Panc1 (cell line): ENCODE measurements around the gene GRID1. TPM values are rescaled to one million over a fixed set of nuclear protein-coding genes. Genes with fewer than 3 reads are reported as not detected.

Source experiments
- ATAC-seq: fragments of 200-7000 bp; cut with Tn5 transposase; 2 replicates; pipeline ENCODE4 v1.9.1; 2020; ENCODE audit warnings: mild to moderate bottlenecking, moderate library complexity
- BruUV-seq: library from RNA; stranded (reverse); fragments of 400-500 nt; replicated peaks from 2 replicates; lab custom pipeline; 2021; lab: Mats Ljungman, UMichigan
- CTCF ChIA-PET: fragments of 300-600 bp; sonication (Branson Sonifier 250); formaldehyde crosslinking; loops from one replicate; lab custom pipeline; 2022; ENCODE audit warnings: antibody characterized with exemption; lab: Charles Lee
- POLR2A ChIA-PET: fragments of 300-600 bp; sonication (Branson Sonifier 250); formaldehyde crosslinking; loops from one replicate; lab custom pipeline; 2022; ENCODE audit warnings: antibody characterized with exemption; lab: Charles Lee
- DNase-seq: peaks from one replicate; pipeline ENCODE4 v3.0.0-alpha.2; 2010; ENCODE audit warnings: low read depth, low spot score
- H3K27ac ChIP-seq: 2 replicates; pipeline ENCODE4 v1.5.1; 2011; ENCODE audit warnings: mild to moderate bottlenecking, low read length, inconsistent platforms
- H3K27me3 ChIP-seq: fragments of 200-500 bp; sonication (Bioruptor generic); 2 replicates; pipeline ENCODE4 v1.6.0; 2014; ENCODE audit warnings: low read length, inconsistent platforms; ENCODE audit not compliant: control insufficient read depth, insufficient read depth
- H3K36me3 ChIP-seq: fragments of 200-500 bp; sonication (Bioruptor generic); 2 replicates; pipeline ENCODE4 v1.5.1; 2014; ENCODE audit warnings: inconsistent platforms, mild to moderate bottlenecking, low read length, moderate library complexity; ENCODE audit not compliant: control insufficient read depth, insufficient read depth
- H3K4me1 ChIP-seq: 2 replicates; pipeline ENCODE4 v1.5.1; 2011; ENCODE audit warnings: inconsistent platforms, mild to moderate bottlenecking, low read length, moderate library complexity; ENCODE audit not compliant: control insufficient read depth, insufficient read depth
- H3K4me3 ChIP-seq, 2 experiments: 2 replicates each; pipeline ENCODE4 v1.5.1; 2011 to 2012; ENCODE audit warnings: low read depth in 2 of 2, low read length in 2 of 2, mild to moderate bottlenecking in 2 of 2, inconsistent platforms in 1 of 2, moderate library complexity in 1 of 2
- H3K9me3 ChIP-seq: fragments of 200-500 bp; sonication (Bioruptor generic); 2 replicates; pipeline ENCODE4 v1.5.1; 2014; ENCODE audit warnings: low read depth, mild to moderate bottlenecking, inconsistent platforms, low read length, moderate library complexity; ENCODE audit not compliant: control insufficient read depth, insufficient read depth
- POLR2AphosphoS5 ChIP-seq: IDR thresholded peaks from 2 replicates; pipeline ENCODE4 v1.6.1; 2012; ENCODE audit warnings: mild to moderate bottlenecking, low read depth, low read length, moderate library complexity
- SIN3A ChIP-seq: IDR thresholded peaks from 2 replicates; pipeline ENCODE4 v1.6.1; 2012; ENCODE audit warnings: low read depth, mild to moderate bottlenecking, low read length, moderate library complexity, borderline replicate concordance; ENCODE audit not compliant: insufficient read depth
- TCF7L2 ChIP-seq: IDR thresholded peaks from 2 replicates; pipeline ENCODE4 v1.6.1; 2011; ENCODE audit warnings: mild to moderate bottlenecking, low read depth, low read length, inconsistent platforms
- in situ Hi-C: cut with HindIII; loops from 2 replicates; pipeline ENCODE4 v1.10.0; 2016; ENCODE audit warnings: low sequenced_read_pairs, low pct_unique_long_range_greater_than_20kb
- intact Hi-C: fragments of 100-400 bp; cut with micrococcal nuclease; formaldehyde crosslinking; loops from one replicate; pipeline ENCODE4 v1.10.0; 2022; ENCODE audit not compliant: unreplicated experiment
- total RNA-seq: library from RNA; stranded (reverse); gene quantifications from one replicate; pipeline ENCODE4 v1.2.1, GENCODE V29; 2021; ENCODE audit not compliant: unreplicated experiment
- TF ChIP-seq, protein P1 (sequence below): fragments of 450-650 bp; IDR thresholded peaks from 2 replicates; pipeline ENCODE4 v1.5.1; 2017; ENCODE audit warnings: mild to moderate bottlenecking
- TF ChIP-seq, protein P2 (sequence below), 2 experiments: IDR thresholded peaks; 2 replicates each; pipeline ENCODE4 v1.6.1; 2011 to 2012; ENCODE audit warnings: low read depth in 2 of 2, control low read depth in 1 of 2, low read length in 1 of 2, mild to moderate bottlenecking in 1 of 2, moderate library complexity in 1 of 2; ENCODE audit not compliant: insufficient read depth in 1 of 2

GRID1 gene
- total RNA-seq, 1 experiment from 2014 or later = 2.3 TPM

DNA sequence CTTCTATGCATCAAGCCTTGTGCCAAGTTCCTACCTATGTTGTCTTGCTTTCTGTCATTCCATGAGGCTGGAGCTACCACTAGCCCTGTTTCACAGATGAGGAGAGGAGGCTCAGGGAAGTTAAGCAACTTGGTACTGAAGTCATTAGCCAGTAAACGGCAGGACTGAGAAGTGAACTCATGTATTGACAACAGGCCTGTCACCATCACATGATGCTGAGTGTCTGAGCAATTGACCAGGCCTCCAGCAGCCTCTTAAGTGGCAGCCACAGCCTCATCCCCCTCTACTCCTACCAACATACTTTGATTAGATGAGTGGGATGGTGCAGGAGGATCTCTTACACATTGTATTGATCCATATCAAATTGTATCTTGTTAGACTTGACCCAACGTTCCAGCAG, 317.6 kb downstream of the GRID1 start:
- in situ Hi-C loops = no loop called here
- no peaks in the 10 kb centered on the region for H3K27me3 ChIP-seq
- DNase-seq (no peak), ATAC-seq (no peak)
- no peak overlapping the region for H3K27ac ChIP-seq
- H3K4me3 ChIP-seq = no peak overlapping the region
- POLR2A ChIA-PET = no interaction called here
- CTCF ChIA-PET = no interaction called here
- H3K9me3 ChIP-seq = 0 out of 2 replicates have a peak, but pooled peaks cover 3% of the 10 kb centered on the region
- H3K4me1 ChIP-seq = no peaks in the 10 kb centered on the region
- TF ChIP-seq, protein P1, sequence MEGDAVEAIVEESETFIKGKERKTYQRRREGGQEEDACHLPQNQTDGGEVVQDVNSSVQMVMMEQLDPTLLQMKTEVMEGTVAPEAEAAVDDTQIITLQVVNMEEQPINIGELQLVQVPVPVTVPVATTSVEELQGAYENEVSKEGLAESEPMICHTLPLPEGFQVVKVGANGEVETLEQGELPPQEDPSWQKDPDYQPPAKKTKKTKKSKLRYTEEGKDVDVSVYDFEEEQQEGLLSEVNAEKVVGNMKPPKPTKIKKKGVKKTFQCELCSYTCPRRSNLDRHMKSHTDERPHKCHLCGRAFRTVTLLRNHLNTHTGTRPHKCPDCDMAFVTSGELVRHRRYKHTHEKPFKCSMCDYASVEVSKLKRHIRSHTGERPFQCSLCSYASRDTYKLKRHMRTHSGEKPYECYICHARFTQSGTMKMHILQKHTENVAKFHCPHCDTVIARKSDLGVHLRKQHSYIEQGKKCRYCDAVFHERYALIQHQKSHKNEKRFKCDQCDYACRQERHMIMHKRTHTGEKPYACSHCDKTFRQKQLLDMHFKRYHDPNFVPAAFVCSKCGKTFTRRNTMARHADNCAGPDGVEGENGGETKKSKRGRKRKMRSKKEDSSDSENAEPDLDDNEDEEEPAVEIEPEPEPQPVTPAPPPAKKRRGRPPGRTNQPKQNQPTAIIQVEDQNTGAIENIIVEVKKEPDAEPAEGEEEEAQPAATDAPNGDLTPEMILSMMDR = no peak
- TF ChIP-seq, protein P2, sequence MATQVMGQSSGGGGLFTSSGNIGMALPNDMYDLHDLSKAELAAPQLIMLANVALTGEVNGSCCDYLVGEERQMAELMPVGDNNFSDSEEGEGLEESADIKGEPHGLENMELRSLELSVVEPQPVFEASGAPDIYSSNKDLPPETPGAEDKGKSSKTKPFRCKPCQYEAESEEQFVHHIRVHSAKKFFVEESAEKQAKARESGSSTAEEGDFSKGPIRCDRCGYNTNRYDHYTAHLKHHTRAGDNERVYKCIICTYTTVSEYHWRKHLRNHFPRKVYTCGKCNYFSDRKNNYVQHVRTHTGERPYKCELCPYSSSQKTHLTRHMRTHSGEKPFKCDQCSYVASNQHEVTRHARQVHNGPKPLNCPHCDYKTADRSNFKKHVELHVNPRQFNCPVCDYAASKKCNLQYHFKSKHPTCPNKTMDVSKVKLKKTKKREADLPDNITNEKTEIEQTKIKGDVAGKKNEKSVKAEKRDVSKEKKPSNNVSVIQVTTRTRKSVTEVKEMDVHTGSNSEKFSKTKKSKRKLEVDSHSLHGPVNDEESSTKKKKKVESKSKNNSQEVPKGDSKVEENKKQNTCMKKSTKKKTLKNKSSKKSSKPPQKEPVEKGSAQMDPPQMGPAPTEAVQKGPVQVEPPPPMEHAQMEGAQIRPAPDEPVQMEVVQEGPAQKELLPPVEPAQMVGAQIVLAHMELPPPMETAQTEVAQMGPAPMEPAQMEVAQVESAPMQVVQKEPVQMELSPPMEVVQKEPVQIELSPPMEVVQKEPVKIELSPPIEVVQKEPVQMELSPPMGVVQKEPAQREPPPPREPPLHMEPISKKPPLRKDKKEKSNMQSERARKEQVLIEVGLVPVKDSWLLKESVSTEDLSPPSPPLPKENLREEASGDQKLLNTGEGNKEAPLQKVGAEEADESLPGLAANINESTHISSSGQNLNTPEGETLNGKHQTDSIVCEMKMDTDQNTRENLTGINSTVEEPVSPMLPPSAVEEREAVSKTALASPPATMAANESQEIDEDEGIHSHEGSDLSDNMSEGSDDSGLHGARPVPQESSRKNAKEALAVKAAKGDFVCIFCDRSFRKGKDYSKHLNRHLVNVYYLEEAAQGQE (IDR thresholded peaks at IDR 0.05; ENCODE audit: insufficient read depth in 1 of 2, low read depth in 2 of 2, low read length in 1 of 2) = no peak
- TF ChIP-seq POLR2AphosphoS5 (no peak), TCF7L2 (no peak), SIN3A (no peak)
- intact Hi-C loops = no loop called here
- H3K36me3 ChIP-seq = no peaks in the 10 kb centered on the region
- BruUV-seq = no TSS peak

DNA sequence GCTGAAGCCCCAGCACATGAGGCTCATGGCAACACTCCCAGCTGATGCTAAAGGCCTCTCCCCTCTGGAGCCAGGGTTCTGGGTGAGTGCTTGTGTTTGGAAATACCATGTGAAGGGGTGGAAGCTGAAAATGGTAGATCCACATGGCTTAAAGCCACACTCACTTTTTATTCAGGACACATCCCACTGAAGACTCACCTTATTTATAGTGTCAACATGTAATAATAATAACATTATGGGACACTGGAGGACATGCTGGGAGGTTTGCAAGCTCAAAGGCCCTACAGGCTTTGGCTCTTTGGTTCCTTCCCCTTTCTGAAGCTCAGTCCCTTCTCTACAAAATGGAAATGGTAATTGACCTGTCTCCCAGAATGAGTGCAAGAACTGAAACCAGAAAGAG, 318.0 kb downstream of the GRID1 start:
- in situ Hi-C loops (no loop called here), intact Hi-C loops (no loop called here)
- ChIA-PET CTCF (no interaction called here), POLR2A (no interaction called here)
- no TSS peak for BruUV-seq
- ATAC-seq (no peak), DNase-seq (no peak)
- no peak overlapping the region for H3K4me3 ChIP-seq
- 0 out of 2 replicates have a peak, but pooled peaks cover 3% of the 10 kb centered on the region for H3K9me3 ChIP-seq
- H3K27me3 ChIP-seq = no peaks in the 10 kb centered on the region
- H3K4me1 ChIP-seq = no peaks in the 10 kb centered on the region
- TF ChIP-seq POLR2AphosphoS5 = no peak
- TF ChIP-seq, protein P2 (IDR thresholded peaks at IDR 0.05; ENCODE audit: insufficient read depth in 1 of 2, low read depth in 2 of 2, low read length in 1 of 2) = no peak
- no peak for TF ChIP-seq TCF7L2
- TF ChIP-seq, protein P1 = no peak
- no peak for TF ChIP-seq SIN3A
- H3K27ac ChIP-seq = no peak overlapping the region
- no peaks in the 10 kb centered on the region for H3K36me3 ChIP-seq
